HL-60/S4 (cell line): Measurements from ENCODE around the gene SPECC1.
"Not testable (repeated sequence)": the region's sequence is repeated elsewhere in the genome, so short reads cannot be mapped to it uniquely, and the experiment has no call there.

Experiments used
- in situ Hi-C: fragments of 300-500 bp; cut with MboI; formaldehyde crosslinking; loops from 2 replicates; pipeline ENCODE4 v1.14.3; 2022; ENCODE audit warnings: low sequenced_read_pairs

SPECC1 gene

DNA sequence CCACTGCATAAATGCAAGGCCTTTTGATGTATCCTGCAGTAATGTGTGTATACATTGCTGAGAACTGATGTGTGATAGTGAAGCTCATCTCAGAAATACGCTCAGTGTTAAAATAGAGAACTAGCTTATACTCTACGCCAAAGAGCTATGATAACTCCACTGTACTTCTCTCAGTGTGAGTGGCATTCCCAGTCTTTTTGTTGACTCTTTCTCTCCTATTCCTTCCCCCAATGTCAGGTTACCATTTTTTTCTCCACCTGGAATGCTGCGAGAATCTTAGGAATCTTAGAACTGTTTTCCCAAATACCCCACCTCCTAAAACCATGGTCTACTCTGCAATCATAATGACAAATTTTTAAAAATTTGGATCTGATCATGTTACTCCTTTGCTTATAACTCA, 342.2 kb downstream of the SPECC1 start:
- in situ Hi-C loops, result not testable (repeated sequence)

- in situ Hi-C loops, result not testable (repeated sequence)
Observed at GRCh38 chr17:20352567-20352966, 343.4 kb downstream of the SPECC1 start.

GRCh38 chr17:20363846-20364245, 354.7 kb downstream of the SPECC1 start:
- in situ Hi-C loops, result not testable (repeated sequence)
